Duodenal mucosa (tissue), 2 donors: ENCODE data around the gene ALOX15.
"Not testable (repeated sequence)": the region's sequence is repeated elsewhere in the genome, so short reads cannot be mapped to it uniquely, and the experiment has no call there.

Experiments
- H3K27ac ChIP-seq: one replicate; pipeline ENCODE4 v1.7.0; 2013; ENCODE audit warnings: low read depth, low read length
- H3K27me3 ChIP-seq, 2 donors: one replicate each; pipeline ENCODE4 v1.7.0; 2013; ENCODE audit warnings: low read length in 2 of 2, control low read depth in 1 of 2; ENCODE audit not compliant: insufficient read depth in 2 of 2, control insufficient read depth in 1 of 2
- H3K36me3 ChIP-seq, 2 donors: one replicate each; pipeline ENCODE4 v1.7.0; 2013; ENCODE audit warnings: low read length in 2 of 2, control low read depth in 1 of 2; ENCODE audit not compliant: insufficient read depth in 2 of 2, control insufficient read depth in 1 of 2
- H3K4me1 ChIP-seq, 2 donors: one replicate each; pipeline ENCODE4 v1.7.0; 2013; ENCODE audit warnings: low read length in 2 of 2, control low read depth in 1 of 2; ENCODE audit not compliant: insufficient read depth in 2 of 2, control insufficient read depth in 1 of 2
- H3K4me3 ChIP-seq, 2 donors: one replicate each; pipeline ENCODE4 v1.7.0; 2013; ENCODE audit warnings: low read length in 2 of 2, low read depth in 1 of 2
- H3K9ac ChIP-seq, 2 donors: one replicate each; pipeline ENCODE4 v1.7.0; 2013; ENCODE audit warnings: low read length in 2 of 2, low read depth in 1 of 2
- H3K9me3 ChIP-seq, 2 donors: one replicate each; pipeline ENCODE4 v1.7.0; 2013; ENCODE audit warnings: low read length in 2 of 2, control low read depth in 1 of 2; ENCODE audit not compliant: control insufficient read depth in 1 of 2

Gene ALOX15

DNA sequence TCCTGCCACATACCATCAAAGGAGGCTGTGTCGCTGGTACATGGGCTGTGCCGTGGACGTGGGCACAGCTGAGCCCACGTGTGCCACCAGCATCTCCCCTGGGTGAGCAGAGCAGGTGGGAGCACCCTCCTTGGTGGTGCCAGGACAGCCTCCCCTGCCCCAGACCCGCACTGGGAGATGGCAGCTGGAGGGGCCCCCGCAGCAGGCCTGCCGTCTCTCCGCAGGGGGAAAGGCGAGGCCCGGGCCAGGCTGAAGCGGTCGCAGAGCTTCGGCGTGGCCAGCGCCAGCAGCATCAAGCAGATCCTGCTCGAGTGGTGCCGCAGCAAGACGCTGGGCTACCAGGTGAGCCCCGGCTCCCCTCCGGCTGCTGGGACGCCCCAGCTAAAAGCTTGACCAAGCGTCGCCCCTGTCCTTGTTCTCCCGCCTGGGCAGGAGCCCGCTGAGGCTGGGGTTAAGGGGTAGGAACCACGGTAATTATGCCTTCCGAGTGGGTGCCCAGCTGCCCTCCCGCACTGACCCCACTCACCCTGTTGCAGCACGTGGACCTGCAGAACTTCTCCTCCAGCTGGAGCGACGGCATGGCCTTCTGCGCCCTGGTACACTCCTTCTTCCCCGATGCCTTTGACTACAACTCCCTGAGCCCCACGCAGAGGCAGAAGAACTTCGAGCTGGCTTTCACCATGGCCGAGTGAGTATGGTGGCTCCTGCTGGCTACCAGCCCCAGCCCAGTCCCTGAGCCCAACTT lies 44.7 kb downstream of the ALOX15 start:
- no peaks in the 10 kb centered on the region for H3K36me3 ChIP-seq
- no peaks in the 10 kb centered on the region for H3K9me3 ChIP-seq
- H3K27me3 ChIP-seq: no peaks in the 10 kb centered on the region
- no peak overlapping the region for H3K4me3 ChIP-seq
- peaks cover 0 to 9% of the 10 kb centered on the region in 2 donors for H3K4me1 ChIP-seq
- H3K9ac ChIP-seq: no peak overlapping the region
- H3K27ac ChIP-seq: no peak overlapping the region

GRCh38 chr17:4595685-4596342 lies 45.7 kb downstream of the ALOX15 start:
- not testable (repeated sequence) for H3K4me3 ChIP-seq, H3K4me1 ChIP-seq, H3K36me3 ChIP-seq, H3K9ac ChIP-seq, H3K9me3 ChIP-seq, H3K27ac ChIP-seq, H3K27me3 ChIP-seq

GRCh38 chr17:4594931-4595684 lies 46.4 kb downstream of the ALOX15 start:
- Histone ChIP-seq H3K4me1 (peaks cover 0 to 9% of the 10 kb centered on the region in 2 donors), H3K27me3 (no peaks in the 10 kb centered on the region), H3K36me3 (no peaks in the 10 kb centered on the region), H3K4me3 (peak overlapping the region in 1 of 2 donors; percentile 28), H3K9me3 (no peaks in the 10 kb centered on the region), H3K9ac (no peak overlapping the region), H3K27ac (no peak overlapping the region)

- H3K9me3 ChIP-seq: no peaks in the 10 kb centered on the region
- no peak overlapping the region for H3K9ac ChIP-seq
- no peak overlapping the region for H3K4me3 ChIP-seq
- H3K27me3 ChIP-seq: no peaks in the 10 kb centered on the region
- H3K36me3 ChIP-seq: no peaks in the 10 kb centered on the region
- no peak overlapping the region for H3K27ac ChIP-seq
- peaks cover 0 to 9% of the 10 kb centered on the region in 2 donors for H3K4me1 ChIP-seq
Observed at GRCh38 chr17:4594406-4594805, 47.1 kb downstream of the ALOX15 start.

DNA sequence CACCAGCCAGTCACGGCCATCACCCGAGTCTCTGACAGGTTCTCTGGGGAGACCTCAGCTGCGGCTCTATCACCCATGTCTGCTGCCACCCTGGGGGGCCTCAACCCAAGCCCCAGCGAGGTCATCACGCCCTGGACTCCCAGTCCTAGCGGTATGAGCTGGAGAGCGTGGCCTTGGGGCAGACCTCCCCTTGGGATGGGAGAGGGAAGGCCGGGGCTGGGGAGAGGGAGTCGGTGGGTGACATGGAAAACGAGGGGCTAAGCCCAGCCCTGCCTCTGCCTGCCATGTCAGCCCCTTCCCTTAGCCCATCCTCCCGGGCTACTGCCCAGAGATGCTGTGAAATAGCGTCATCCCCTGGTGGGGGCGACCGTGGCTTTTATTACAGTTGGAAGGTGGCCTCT lies 48.5 kb downstream of the ALOX15 start:
- Histone ChIP-seq H3K9me3 (no peaks in the 10 kb centered on the region), H3K4me1 (peaks cover 0 to 9% of the 10 kb centered on the region in 2 donors), H3K27me3 (no peaks in the 10 kb centered on the region), H3K36me3 (no peaks in the 10 kb centered on the region), H3K27ac (no peak overlapping the region), H3K9ac (no peak overlapping the region), H3K4me3 (no peak overlapping the region)

DNA sequence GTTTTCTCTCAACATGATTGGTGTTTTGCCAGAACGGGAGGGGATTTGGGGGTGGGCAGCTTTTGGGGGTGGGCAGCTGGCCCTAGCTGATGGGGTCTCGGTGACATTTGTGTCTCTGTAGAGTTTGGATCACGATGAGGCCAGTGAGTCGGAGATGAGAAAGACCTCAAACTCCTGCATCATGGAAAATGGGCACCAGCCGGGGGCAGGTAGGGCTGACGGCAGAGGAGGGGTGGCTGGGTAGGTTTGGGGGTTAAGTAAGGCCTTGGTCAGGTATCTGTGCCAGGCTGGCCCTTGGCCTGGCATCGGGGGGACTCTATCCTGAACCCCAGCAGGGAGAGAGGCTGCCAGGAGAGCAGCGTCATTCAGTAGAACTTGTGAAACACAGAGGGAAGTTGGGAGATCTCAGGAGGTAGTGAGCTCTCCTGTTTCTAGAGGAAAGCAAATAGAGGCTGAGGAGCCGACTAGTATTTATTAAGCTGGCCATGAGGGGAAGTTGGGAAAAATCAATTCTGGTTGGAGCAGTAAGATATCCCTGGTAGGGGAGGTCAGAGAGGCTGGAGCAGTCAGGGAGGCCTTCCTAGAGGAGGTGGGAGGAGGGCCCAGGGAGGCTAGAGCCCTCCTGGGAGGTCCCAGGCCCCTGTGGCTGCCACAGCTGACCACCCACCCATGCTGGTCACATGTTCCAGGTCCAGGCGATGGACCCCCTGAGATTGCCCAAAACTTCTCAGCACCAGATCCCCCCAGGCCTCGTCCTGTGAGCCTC lies 49.1 kb downstream of the ALOX15 start:
- Histone ChIP-seq H3K36me3 (no peaks in the 10 kb centered on the region), H3K4me1 (peaks cover 0 to 9% of the 10 kb centered on the region in 2 donors), H3K4me3 (no peak overlapping the region), H3K9ac (no peak overlapping the region), H3K9me3 (no peaks in the 10 kb centered on the region), H3K27me3 (peaks cover 0 to 3% of the 10 kb centered on the region in 2 donors), H3K27ac (no peak overlapping the region)

- no peak overlapping the region for H3K4me3 ChIP-seq
- H3K9ac ChIP-seq: no peak overlapping the region
- H3K27ac ChIP-seq: no peak overlapping the region
- peaks cover 0 to 9% of the 10 kb centered on the region in 2 donors for H3K4me1 ChIP-seq
- H3K27me3 ChIP-seq: peaks cover 0 to 5% of the 10 kb centered on the region in 2 donors
- H3K9me3 ChIP-seq: no peaks in the 10 kb centered on the region
- H3K36me3 ChIP-seq: no peaks in the 10 kb centered on the region
Observed at GRCh38 chr17:4591529-4591928, 49.9 kb downstream of the ALOX15 start.

- Histone ChIP-seq H3K9ac (no peak overlapping the region), H3K36me3 (no peaks in the 10 kb centered on the region), H3K4me3 (no peak overlapping the region), H3K4me1 (peaks cover 0 to 9% of the 10 kb centered on the region in 2 donors), H3K27ac (no peak overlapping the region), H3K9me3 (no peaks in the 10 kb centered on the region), H3K27me3 (peaks cover 0 to 5% of the 10 kb centered on the region in 2 donors)
Observed at GRCh38 chr17:4590981-4591453, 50.5 kb downstream of the ALOX15 start.

- not testable (repeated sequence) for H3K9me3 ChIP-seq, H3K4me1 ChIP-seq, H3K9ac ChIP-seq, H3K4me3 ChIP-seq, H3K27ac ChIP-seq, H3K36me3 ChIP-seq
- peaks cover 4 to 10% of the 10 kb centered on the region in 2 donors for H3K27me3 ChIP-seq
Observed at GRCh38 chr17:4590042-4590441, 51.4 kb downstream of the ALOX15 start.
